ENCODE measurements around the gene SAMD4B. TPM values are rescaled to one million over a fixed set of nuclear protein-coding genes. Genes with fewer than 3 reads are reported as not detected.

The SAMD4B gene
- total RNA-seq, 1 experiment from 2014 or later = 164 TPM

DNA sequence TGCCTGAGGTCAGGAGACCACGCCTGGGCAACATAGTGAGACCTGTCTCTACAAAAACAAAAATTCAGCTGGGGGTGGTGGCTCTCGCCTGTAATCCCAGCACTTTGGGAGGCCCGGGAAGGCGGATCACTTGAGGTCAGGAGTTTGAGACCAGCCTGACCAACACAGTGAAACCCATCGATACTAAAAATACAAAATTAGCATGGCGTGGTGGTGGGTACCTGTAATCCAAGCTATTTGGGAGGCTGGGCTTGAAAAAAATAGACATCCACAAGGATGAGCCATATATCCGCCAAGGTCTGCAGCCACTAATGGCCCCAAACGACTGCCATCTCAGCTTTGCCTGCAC, 90.4 kb downstream of the SAMD4B start (continued):
- TF ChIP-seq, protein P1, sequence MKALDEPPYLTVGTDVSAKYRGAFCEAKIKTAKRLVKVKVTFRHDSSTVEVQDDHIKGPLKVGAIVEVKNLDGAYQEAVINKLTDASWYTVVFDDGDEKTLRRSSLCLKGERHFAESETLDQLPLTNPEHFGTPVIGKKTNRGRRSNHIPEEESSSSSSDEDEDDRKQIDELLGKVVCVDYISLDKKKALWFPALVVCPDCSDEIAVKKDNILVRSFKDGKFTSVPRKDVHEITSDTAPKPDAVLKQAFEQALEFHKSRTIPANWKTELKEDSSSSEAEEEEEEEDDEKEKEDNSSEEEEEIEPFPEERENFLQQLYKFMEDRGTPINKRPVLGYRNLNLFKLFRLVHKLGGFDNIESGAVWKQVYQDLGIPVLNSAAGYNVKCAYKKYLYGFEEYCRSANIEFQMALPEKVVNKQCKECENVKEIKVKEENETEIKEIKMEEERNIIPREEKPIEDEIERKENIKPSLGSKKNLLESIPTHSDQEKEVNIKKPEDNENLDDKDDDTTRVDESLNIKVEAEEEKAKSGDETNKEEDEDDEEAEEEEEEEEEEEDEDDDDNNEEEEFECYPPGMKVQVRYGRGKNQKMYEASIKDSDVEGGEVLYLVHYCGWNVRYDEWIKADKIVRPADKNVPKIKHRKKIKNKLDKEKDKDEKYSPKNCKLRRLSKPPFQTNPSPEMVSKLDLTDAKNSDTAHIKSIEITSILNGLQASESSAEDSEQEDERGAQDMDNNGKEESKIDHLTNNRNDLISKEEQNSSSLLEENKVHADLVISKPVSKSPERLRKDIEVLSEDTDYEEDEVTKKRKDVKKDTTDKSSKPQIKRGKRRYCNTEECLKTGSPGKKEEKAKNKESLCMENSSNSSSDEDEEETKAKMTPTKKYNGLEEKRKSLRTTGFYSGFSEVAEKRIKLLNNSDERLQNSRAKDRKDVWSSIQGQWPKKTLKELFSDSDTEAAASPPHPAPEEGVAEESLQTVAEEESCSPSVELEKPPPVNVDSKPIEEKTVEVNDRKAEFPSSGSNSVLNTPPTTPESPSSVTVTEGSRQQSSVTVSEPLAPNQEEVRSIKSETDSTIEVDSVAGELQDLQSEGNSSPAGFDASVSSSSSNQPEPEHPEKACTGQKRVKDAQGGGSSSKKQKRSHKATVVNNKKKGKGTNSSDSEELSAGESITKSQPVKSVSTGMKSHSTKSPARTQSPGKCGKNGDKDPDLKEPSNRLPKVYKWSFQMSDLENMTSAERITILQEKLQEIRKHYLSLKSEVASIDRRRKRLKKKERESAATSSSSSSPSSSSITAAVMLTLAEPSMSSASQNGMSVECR (CRISPR knock-in tag; IDR thresholded peaks at IDR 0.05; ENCODE audit: borderline replicate concordance) = no peak
- TF ChIP-seq, protein P2, sequence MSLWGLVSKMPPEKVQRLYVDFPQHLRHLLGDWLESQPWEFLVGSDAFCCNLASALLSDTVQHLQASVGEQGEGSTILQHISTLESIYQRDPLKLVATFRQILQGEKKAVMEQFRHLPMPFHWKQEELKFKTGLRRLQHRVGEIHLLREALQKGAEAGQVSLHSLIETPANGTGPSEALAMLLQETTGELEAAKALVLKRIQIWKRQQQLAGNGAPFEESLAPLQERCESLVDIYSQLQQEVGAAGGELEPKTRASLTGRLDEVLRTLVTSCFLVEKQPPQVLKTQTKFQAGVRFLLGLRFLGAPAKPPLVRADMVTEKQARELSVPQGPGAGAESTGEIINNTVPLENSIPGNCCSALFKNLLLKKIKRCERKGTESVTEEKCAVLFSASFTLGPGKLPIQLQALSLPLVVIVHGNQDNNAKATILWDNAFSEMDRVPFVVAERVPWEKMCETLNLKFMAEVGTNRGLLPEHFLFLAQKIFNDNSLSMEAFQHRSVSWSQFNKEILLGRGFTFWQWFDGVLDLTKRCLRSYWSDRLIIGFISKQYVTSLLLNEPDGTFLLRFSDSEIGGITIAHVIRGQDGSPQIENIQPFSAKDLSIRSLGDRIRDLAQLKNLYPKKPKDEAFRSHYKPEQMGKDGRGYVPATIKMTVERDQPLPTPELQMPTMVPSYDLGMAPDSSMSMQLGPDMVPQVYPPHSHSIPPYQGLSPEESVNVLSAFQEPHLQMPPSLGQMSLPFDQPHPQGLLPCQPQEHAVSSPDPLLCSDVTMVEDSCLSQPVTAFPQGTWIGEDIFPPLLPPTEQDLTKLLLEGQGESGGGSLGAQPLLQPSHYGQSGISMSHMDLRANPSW (CRISPR knock-in tag; conservative IDR thresholded peaks at IDR 0.05; ENCODE audit: low read depth) = no peak
- TF ChIP-seq, protein P3, sequence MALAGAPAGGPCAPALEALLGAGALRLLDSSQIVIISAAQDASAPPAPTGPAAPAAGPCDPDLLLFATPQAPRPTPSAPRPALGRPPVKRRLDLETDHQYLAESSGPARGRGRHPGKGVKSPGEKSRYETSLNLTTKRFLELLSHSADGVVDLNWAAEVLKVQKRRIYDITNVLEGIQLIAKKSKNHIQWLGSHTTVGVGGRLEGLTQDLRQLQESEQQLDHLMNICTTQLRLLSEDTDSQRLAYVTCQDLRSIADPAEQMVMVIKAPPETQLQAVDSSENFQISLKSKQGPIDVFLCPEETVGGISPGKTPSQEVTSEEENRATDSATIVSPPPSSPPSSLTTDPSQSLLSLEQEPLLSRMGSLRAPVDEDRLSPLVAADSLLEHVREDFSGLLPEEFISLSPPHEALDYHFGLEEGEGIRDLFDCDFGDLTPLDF (CRISPR knock-in tag; IDR thresholded peaks at IDR 0.05) = no peak
- TF ChIP-seq, protein P4, sequence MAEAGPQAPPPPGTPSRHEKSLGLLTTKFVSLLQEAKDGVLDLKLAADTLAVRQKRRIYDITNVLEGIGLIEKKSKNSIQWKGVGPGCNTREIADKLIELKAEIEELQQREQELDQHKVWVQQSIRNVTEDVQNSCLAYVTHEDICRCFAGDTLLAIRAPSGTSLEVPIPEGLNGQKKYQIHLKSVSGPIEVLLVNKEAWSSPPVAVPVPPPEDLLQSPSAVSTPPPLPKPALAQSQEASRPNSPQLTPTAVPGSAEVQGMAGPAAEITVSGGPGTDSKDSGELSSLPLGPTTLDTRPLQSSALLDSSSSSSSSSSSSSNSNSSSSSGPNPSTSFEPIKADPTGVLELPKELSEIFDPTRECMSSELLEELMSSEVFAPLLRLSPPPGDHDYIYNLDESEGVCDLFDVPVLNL (CRISPR knock-in tag; IDR thresholded peaks at IDR 0.05; ENCODE audit: borderline replicate concordance, low read depth) = no peak
- TF ChIP-seq CREB1 (CRISPR knock-in tag; IDR thresholded peaks at IDR 0.05) (no peak), SP1 (CRISPR knock-in tag; conservative IDR thresholded peaks at IDR 0.05) (no peak), MYBL2 (CRISPR knock-in tag; IDR thresholded peaks at IDR 0.05) (no peak), ZNF263 (CRISPR knock-in tag; IDR thresholded peaks at IDR 0.05; ENCODE audit: low read depth) (no peak), NFATC4 (CRISPR knock-in tag; IDR thresholded peaks at IDR 0.05) (no peak), FOXP1 (CRISPR knock-in tag; IDR thresholded peaks at IDR 0.05; ENCODE audit: borderline replicate concordance) (no peak), ZNF416 (CRISPR knock-in tag; IDR thresholded peaks at IDR 0.05) (0 out of 2 replicates have a peak, but pooled peaks have one; percentile 17)
- TF ChIP-seq, protein P5, sequence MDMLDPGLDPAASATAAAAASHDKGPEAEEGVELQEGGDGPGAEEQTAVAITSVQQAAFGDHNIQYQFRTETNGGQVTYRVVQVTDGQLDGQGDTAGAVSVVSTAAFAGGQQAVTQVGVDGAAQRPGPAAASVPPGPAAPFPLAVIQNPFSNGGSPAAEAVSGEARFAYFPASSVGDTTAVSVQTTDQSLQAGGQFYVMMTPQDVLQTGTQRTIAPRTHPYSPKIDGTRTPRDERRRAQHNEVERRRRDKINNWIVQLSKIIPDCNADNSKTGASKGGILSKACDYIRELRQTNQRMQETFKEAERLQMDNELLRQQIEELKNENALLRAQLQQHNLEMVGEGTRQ (CRISPR knock-in tag; IDR thresholded peaks at IDR 0.05) = no peak
- TF ChIP-seq, protein P6, sequence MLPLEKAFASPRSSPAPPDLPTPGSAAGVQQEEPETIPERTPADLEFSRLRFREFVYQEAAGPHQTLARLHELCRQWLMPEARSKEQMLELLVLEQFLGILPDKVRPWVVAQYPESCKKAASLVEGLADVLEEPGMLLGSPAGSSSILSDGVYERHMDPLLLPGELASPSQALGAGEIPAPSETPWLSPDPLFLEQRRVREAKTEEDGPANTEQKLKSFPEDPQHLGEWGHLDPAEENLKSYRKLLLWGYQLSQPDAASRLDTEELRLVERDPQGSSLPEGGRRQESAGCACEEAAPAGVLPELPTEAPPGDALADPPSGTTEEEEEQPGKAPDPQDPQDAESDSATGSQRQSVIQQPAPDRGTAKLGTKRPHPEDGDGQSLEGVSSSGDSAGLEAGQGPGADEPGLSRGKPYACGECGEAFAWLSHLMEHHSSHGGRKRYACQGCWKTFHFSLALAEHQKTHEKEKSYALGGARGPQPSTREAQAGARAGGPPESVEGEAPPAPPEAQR (CRISPR knock-in tag; IDR thresholded peaks at IDR 0.05) = no peak
- TF ChIP-seq, protein P7, sequence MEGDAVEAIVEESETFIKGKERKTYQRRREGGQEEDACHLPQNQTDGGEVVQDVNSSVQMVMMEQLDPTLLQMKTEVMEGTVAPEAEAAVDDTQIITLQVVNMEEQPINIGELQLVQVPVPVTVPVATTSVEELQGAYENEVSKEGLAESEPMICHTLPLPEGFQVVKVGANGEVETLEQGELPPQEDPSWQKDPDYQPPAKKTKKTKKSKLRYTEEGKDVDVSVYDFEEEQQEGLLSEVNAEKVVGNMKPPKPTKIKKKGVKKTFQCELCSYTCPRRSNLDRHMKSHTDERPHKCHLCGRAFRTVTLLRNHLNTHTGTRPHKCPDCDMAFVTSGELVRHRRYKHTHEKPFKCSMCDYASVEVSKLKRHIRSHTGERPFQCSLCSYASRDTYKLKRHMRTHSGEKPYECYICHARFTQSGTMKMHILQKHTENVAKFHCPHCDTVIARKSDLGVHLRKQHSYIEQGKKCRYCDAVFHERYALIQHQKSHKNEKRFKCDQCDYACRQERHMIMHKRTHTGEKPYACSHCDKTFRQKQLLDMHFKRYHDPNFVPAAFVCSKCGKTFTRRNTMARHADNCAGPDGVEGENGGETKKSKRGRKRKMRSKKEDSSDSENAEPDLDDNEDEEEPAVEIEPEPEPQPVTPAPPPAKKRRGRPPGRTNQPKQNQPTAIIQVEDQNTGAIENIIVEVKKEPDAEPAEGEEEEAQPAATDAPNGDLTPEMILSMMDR (IDR thresholded peaks at IDR 0.05) = no peak

All from WTC11 (cell line).